CD8-positive, alpha-beta memory T cell (primary cell): ENCODE measurements around the gene HMGA1. TPM values are rescaled to one million over a fixed set of nuclear protein-coding genes. Genes with fewer than 3 reads are reported as not detected.

Experiments used
- CTCF ChIA-PET: fragments of 350-600 bp; sonication (Branson Sonifier 250); formaldehyde crosslinking; loops from one replicate; lab custom pipeline; 2021; ENCODE audit warnings: antibody characterized with exemption; lab: Charles Lee
- POLR2A ChIA-PET: fragments of 350-600 bp; sonication (Branson Sonifier 250); formaldehyde crosslinking; loops from one replicate; lab custom pipeline; 2021; ENCODE audit warnings: antibody characterized with exemption; lab: Charles Lee
- DNase-seq, 5 donors: peaks; one replicate each; pipeline versions ENCODE4 v3.0.0 to v3.0.0-alpha.2; 2020 to 2022; ENCODE audit warnings: mixed read lengths in 1 of 5
- H3K27ac ChIP-seq: one replicate; pipeline ENCODE4 v1.7.0; 2013; ENCODE audit warnings: low read depth, mild to moderate bottlenecking, low read length, moderate library complexity
- H3K27me3 ChIP-seq: 2 replicates; pipeline ENCODE4 v1.7.0; 2013; ENCODE audit warnings: low read length, mild to moderate bottlenecking; ENCODE audit not compliant: insufficient read depth, poor library complexity, severe bottlenecking
- H3K36me3 ChIP-seq: 2 replicates; pipeline ENCODE4 v1.7.0; 2013; ENCODE audit warnings: mild to moderate bottlenecking, low read length, moderate library complexity; ENCODE audit not compliant: insufficient read depth
- H3K4me1 ChIP-seq: 2 replicates; pipeline ENCODE4 v1.7.0; 2013; ENCODE audit warnings: mild to moderate bottlenecking, low read length, moderate library complexity; ENCODE audit not compliant: insufficient read depth
- H3K4me3 ChIP-seq: 2 replicates; pipeline ENCODE4 v1.7.0; 2013; ENCODE audit warnings: mild to moderate bottlenecking, low read length
- H3K9me3 ChIP-seq: 2 replicates; pipeline ENCODE4 v1.7.0; 2013; ENCODE audit warnings: mild to moderate bottlenecking, low read length
- H3K27ac Mint-ChIP-seq, 8 donors: one replicate each; pipeline ENCODE4 v1.8.0; 2020 to 2021; ENCODE audit warnings: mixed read lengths in 8 of 8, mild to moderate bottlenecking in 6 of 8, inconsistent platforms in 3 of 8, moderate library complexity in 3 of 8
- H3K27me3 Mint-ChIP-seq, 2 donors: one replicate each; pipeline ENCODE4 v1.8.0; 2020 to 2021; ENCODE audit warnings: mixed read lengths in 2 of 2, mild to moderate bottlenecking in 1 of 2, moderate library complexity in 1 of 2
- H3K36me3 Mint-ChIP-seq, 3 donors: one replicate each; pipeline ENCODE4 v1.8.0; 2020 to 2021; ENCODE audit warnings: mixed read lengths in 3 of 3, inconsistent platforms in 1 of 3, mild to moderate bottlenecking in 1 of 3
- H3K4me1 Mint-ChIP-seq, 3 donors: one replicate each; pipeline ENCODE4 v1.8.0; 2020 to 2021; ENCODE audit warnings: mixed read lengths in 3 of 3, inconsistent platforms in 1 of 3, mild to moderate bottlenecking in 1 of 3
- H3K4me3 Mint-ChIP-seq, 7 donors: one replicate each; pipeline ENCODE4 v1.8.0; 2020 to 2021; ENCODE audit warnings: mixed read lengths in 7 of 7, mild to moderate bottlenecking in 6 of 7, moderate library complexity in 4 of 7, inconsistent platforms in 2 of 7
- H3K9me3 Mint-ChIP-seq, 5 donors: one replicate each; pipeline ENCODE4 v1.8.0; 2020 to 2022; ENCODE audit warnings: mixed read lengths in 5 of 5, mild to moderate bottlenecking in 3 of 5, moderate library complexity in 2 of 5, inconsistent platforms in 1 of 5
- polyA plus RNA-seq: library from polyadenylated mRNA; unstranded; fragments of 300-500 nt; fragmentation: Illumina TruSeq; gene quantifications from one replicate; pipeline ENCODE4 v1.2.3, GENCODE V29; 2021
- total RNA-seq, 2 experiments: library from RNA; stranded (reverse); gene quantifications; one replicate each; pipeline ENCODE4 v1.2.3, GENCODE V29; 2021

Gene HMGA1
- total and polyA plus RNA-seq, 3 experiments from 2014 or later, result 33.1 to 506 (median 490) TPM

- ChIA-PET CTCF (interaction anchor here (0.6 to 1.8 kb wide), 3 partner anchors 11 to 43 kb away, joined by 3 to 9 read pairs (median 5); no protein-coding TSS in a partner anchor), POLR2A (interaction anchor here (0.6 kb wide), 1 partner anchor 1252 kb away, joined by 4 read pairs; no protein-coding TSS in a partner anchor)
- Histone ChIP-seq H3K4me1 (no peaks in the 10 kb centered on the region), H3K4me3 (no peak overlapping the region), H3K27me3 (no peaks in the 10 kb centered on the region), H3K36me3 (no peaks in the 10 kb centered on the region), H3K9me3 (no peaks in the 10 kb centered on the region), H3K27ac (no peak overlapping the region)
- no peak for DNase-seq
- peaks cover 5 to 13% (median 7%) of the 10 kb centered on the region in 3 donors for H3K4me1 Mint-ChIP-seq
- no peaks in the 10 kb centered on the region for H3K9me3 Mint-ChIP-seq
- no peak overlapping the region for H3K4me3 Mint-ChIP-seq
- H3K27ac Mint-ChIP-seq, result no peak overlapping the region
- no peaks in the 10 kb centered on the region for H3K27me3 Mint-ChIP-seq
- no peaks in the 10 kb centered on the region for H3K36me3 Mint-ChIP-seq
Measured at GRCh38 chr6:34206726-34207125, 29.9 kb upstream of the HMGA1 start.

GRCh38 chr6:34207695-34208443 is 28.8 kb upstream of the HMGA1 start:
- ChIA-PET POLR2A (no interaction called here), CTCF (interaction anchor here (0.6 kb wide), 1 partner anchor 39 kb away, joined by 3 read pairs; no protein-coding TSS in a partner anchor)
- no peaks in the 10 kb centered on the region for H3K27me3 Mint-ChIP-seq
- Histone ChIP-seq H3K4me3 (no peak overlapping the region), H3K27me3 (no peaks in the 10 kb centered on the region), H3K27ac (no peak overlapping the region), H3K9me3 (no peaks in the 10 kb centered on the region), H3K36me3 (no peaks in the 10 kb centered on the region), H3K4me1 (no peaks in the 10 kb centered on the region)
- no peak overlapping the region for H3K4me3 Mint-ChIP-seq
- H3K36me3 Mint-ChIP-seq, result no peaks in the 10 kb centered on the region
- peak overlapping the region in 4 of 8 donors; percentile 20 to 59 (median 54) for H3K27ac Mint-ChIP-seq
- no peaks in the 10 kb centered on the region for H3K9me3 Mint-ChIP-seq
- no peak for DNase-seq
- peaks cover 5 to 13% (median 7%) of the 10 kb centered on the region in 3 donors for H3K4me1 Mint-ChIP-seq

DNA sequence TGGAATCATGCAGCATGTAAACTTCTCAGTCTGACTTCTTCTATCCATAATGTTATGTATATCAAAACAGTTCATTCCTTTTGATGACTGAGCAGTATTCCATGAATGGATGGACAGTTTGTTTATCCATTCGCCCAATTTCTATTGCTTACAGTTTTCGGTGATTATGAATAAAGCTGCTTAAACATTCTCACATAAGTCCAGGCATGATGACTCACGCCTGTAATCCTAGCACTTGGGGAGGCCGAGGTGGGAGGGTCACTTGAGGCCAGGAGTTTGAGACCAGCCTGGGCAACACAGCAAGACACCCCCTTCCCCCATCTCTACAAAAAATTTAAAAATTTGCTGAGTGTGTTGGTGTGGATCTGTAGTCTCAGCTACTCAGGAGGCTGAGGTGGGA is 22.9 kb upstream of the HMGA1 start:
- POLR2A ChIA-PET, result no interaction called here
- no peak overlapping the region for H3K4me3 Mint-ChIP-seq

GRCh38 chr6:34218691-34219090 is 18.0 kb upstream of the HMGA1 start:
- H3K9me3 Mint-ChIP-seq, result no peaks in the 10 kb centered on the region
- Histone ChIP-seq H3K4me3 (no peak overlapping the region), H3K36me3 (no peaks in the 10 kb centered on the region), H3K9me3 (no peaks in the 10 kb centered on the region), H3K4me1 (peaks cover 9% of the 10 kb centered on the region), H3K27me3 (no peaks in the 10 kb centered on the region), H3K27ac (no peak overlapping the region)
- H3K4me3 Mint-ChIP-seq, result no peak overlapping the region
- H3K27me3 Mint-ChIP-seq, result no peaks in the 10 kb centered on the region
- H3K4me1 Mint-ChIP-seq, result peaks cover 2 to 9% (median 2%) of the 10 kb centered on the region in 3 donors
- DNase-seq, result no peak
- H3K27ac Mint-ChIP-seq, result no peak overlapping the region
- H3K36me3 Mint-ChIP-seq, result no peaks in the 10 kb centered on the region
- CTCF ChIA-PET, result no interaction called here
- POLR2A ChIA-PET, result interaction anchor here (0.7 kb wide), 1 partner anchor 1040 kb away, joined by 5 read pairs; no protein-coding TSS in a partner anchor

More for the DNA sequence above, 22.9 kb upstream of the HMGA1 start:
- Mint-ChIP-seq H3K9me3 (no peaks in the 10 kb centered on the region), H3K4me1 (no peaks in the 10 kb centered on the region), H3K27me3 (no peaks in the 10 kb centered on the region), H3K36me3 (no peaks in the 10 kb centered on the region), H3K27ac (no peak overlapping the region)
- no peaks in the 10 kb centered on the region for H3K4me1 ChIP-seq
- H3K9me3 ChIP-seq, result no peaks in the 10 kb centered on the region
- H3K4me3 ChIP-seq, result no peak overlapping the region
- H3K27ac ChIP-seq, result no peak overlapping the region
- CTCF ChIA-PET, result interaction anchor here (1.1 kb wide), 1 partner anchor 18 kb away, joined by 3 read pairs; no protein-coding TSS in a partner anchor
- no peaks in the 10 kb centered on the region for H3K36me3 ChIP-seq
- H3K27me3 ChIP-seq, result no peaks in the 10 kb centered on the region
- DNase-seq, result no peak

GRCh38 chr6:34223381-34223955 is 13.2 kb upstream of the HMGA1 start:
- H3K9me3 ChIP-seq, result no peaks in the 10 kb centered on the region
- H3K27me3 ChIP-seq, result no peaks in the 10 kb centered on the region
- peak overlapping the region; percentile 64 to 99 (median 92) for H3K27ac Mint-ChIP-seq
- ChIA-PET CTCF (interaction anchor here (0.6 to 2.3 kb wide), 9 partner anchors 23 to 386 kb away, joined by 3 to 20 read pairs (median 3); partner anchors contain the start of gene SMIM29), POLR2A (interaction anchor here (0.8 to 3.2 kb wide), 6 partner anchors 13 to 1252 kb away, joined by 3 to 70 read pairs (median 4); partner anchors contain the start of genes HMGA1, SMIM29 and TAF11)
- H3K27me3 Mint-ChIP-seq, result no peaks in the 10 kb centered on the region
- no peaks in the 10 kb centered on the region for H3K36me3 Mint-ChIP-seq
- H3K36me3 ChIP-seq, result no peaks in the 10 kb centered on the region
- H3K4me1 ChIP-seq, result peaks cover 15% of the 10 kb centered on the region
- peak overlapping the region in 5 of 7 donors; percentile 34 to 76 (median 59) for H3K4me3 Mint-ChIP-seq
- peaks cover 6 to 20% (median 8%) of the 10 kb centered on the region in 3 donors for H3K4me1 Mint-ChIP-seq
- H3K4me3 ChIP-seq, result no peak overlapping the region
- H3K27ac ChIP-seq, result peak overlapping the region; percentile 33
- H3K9me3 Mint-ChIP-seq, result no peaks in the 10 kb centered on the region
- peak in 1 of 5 donors; percentile 54 for DNase-seq

DNA sequence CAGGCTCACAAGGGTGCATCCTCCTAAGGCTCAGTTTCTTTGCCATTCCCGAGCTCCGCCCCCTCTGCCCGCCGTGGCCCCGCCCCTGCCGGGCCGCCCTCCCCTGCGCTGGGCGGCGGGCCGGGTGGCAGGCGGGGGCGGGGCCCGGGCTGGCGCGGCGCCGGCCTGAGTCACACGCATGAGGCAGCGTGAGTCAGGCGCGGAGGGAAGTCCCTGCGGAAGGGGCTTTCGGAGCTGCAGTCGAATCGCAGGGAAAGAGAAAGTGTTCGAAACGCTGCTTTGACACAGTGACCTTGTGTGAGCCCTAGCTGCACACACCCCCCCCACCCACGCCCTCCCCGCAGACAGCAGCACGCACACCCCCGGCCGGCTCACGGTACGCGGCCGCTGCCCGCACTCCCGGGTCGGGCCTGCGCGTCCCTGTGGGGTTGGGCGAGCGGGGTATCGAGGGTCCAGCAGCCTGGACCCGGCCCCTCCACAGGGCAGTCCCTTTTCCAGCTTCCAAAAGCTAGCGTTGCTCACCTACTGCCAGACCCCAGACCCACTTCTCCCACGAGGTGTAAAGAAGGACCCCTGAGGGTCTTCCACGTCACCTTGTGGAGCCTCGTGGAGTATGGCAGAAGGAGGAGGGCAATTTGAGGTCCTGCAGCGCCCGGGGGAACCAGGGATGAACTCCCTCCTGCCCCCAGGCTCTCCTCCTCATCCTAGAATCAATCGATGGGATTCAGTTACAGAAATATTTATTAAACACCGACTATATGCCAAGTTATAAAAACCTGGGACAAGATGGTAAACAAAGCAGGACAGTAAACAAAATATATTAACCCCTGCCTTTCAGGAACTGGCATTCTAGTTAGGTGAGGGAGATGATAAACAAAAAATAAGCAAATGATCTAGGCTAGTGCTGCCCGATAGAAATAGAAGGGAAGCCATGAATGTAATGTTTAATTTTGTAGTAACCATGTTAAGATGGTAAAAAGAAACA is 12.4 kb upstream of the HMGA1 start:
- no peaks in the 10 kb centered on the region for H3K9me3 Mint-ChIP-seq
- H3K9me3 ChIP-seq, result no peaks in the 10 kb centered on the region
- H3K27ac Mint-ChIP-seq, result peak overlapping the region; percentile 64 to 99 (median 92)
- H3K27me3 ChIP-seq, result no peaks in the 10 kb centered on the region
- H3K27ac ChIP-seq, result peak overlapping the region; percentile 92
- ChIA-PET CTCF (interaction anchor here (0.6 to 2.3 kb wide), 10 partner anchors 12 to 385 kb away, joined by 3 to 20 read pairs (median 3); partner anchors contain the start of genes HMGA1 and SMIM29), POLR2A (interaction anchor here (0.7 to 3.2 kb wide), 7 partner anchors 12 to 1253 kb away, joined by 3 to 70 read pairs (median 4); partner anchors contain the start of genes HMGA1, SMIM29 and TAF11)
- peaks cover 15% of the 10 kb centered on the region for H3K4me1 ChIP-seq
- H3K36me3 Mint-ChIP-seq, result no peaks in the 10 kb centered on the region
- no peaks in the 10 kb centered on the region for H3K36me3 ChIP-seq
- no peaks in the 10 kb centered on the region for H3K27me3 Mint-ChIP-seq
- peak overlapping the region; percentile 59 to 88 (median 71) for H3K4me3 Mint-ChIP-seq
- peaks cover 6 to 20% (median 8%) of the 10 kb centered on the region in 3 donors for H3K4me1 Mint-ChIP-seq
- H3K4me3 ChIP-seq, result peak overlapping the region; percentile 72
- DNase-seq, result peak; percentile 88 to 97 (median 93)

- DNase-seq, result no peak
- H3K27ac Mint-ChIP-seq, result peak overlapping the region in 6 of 8 donors; percentile 64 to 94 (median 86)
- H3K27ac ChIP-seq, result no peak overlapping the region
Measured at GRCh38 chr6:34225551-34225950, 11.1 kb upstream of the HMGA1 start.

More at GRCh38 chr6:34225551-34225950, 11.1 kb upstream of the HMGA1 start:
- no peak overlapping the region for H3K4me3 ChIP-seq
- H3K9me3 ChIP-seq, result no peaks in the 10 kb centered on the region
- Mint-ChIP-seq H3K4me1 (peaks cover 6 to 20% (median 8%) of the 10 kb centered on the region in 3 donors), H3K9me3 (no peaks in the 10 kb centered on the region), H3K36me3 (no peaks in the 10 kb centered on the region), H3K27me3 (no peaks in the 10 kb centered on the region), H3K4me3 (peak overlapping the region in 2 of 7 donors; percentile 29 to 43)
- CTCF ChIA-PET, result no interaction called here
- H3K27me3 ChIP-seq, result no peaks in the 10 kb centered on the region
- POLR2A ChIA-PET, result interaction anchor here (0.7 kb wide), 1 partner anchor 42 kb away, joined by 3 read pairs; no protein-coding TSS in a partner anchor
- H3K4me1 ChIP-seq, result peaks cover 15% of the 10 kb centered on the region
- no peaks in the 10 kb centered on the region for H3K36me3 ChIP-seq
